Cardiac fibroblast (primary cell): ENCODE measurements around the gene PAPSS2.
"Not testable (repeated sequence)": the region's sequence is repeated elsewhere in the genome, so short reads cannot be mapped to it uniquely, and the experiment has no call there.

ENCODE experiments used
- DNase-seq, 2 donors: peaks; one replicate each; pipeline versions ENCODE4 v3.0.0 to v3.0.0-alpha.2; 2010; ENCODE audit warnings: low read depth in 2 of 2
- H3K4me3 ChIP-seq, 2 donors: replicated peaks in 1 of 2; 1 replicate in 1 of 2; 2 replicates in 1 of 2; pipeline ENCODE4 v1.5.1; 2011; ENCODE audit warnings: low read depth in 2 of 2, low read length in 2 of 2, mild to moderate bottlenecking in 2 of 2, moderate library complexity in 1 of 2
- CTCF ChIP-seq: IDR thresholded peaks from one replicate; pipeline ENCODE4 v1.5.1; 2011; ENCODE audit warnings: low read depth, mild to moderate bottlenecking, low read length, inconsistent platforms

Gene PAPSS2

GRCh38 chr10:87722716-87723115, 63.0 kb downstream of the PAPSS2 start:
- DNase-seq = no peak
- no peak for TF ChIP-seq CTCF
- no peak overlapping the region for H3K4me3 ChIP-seq

DNA sequence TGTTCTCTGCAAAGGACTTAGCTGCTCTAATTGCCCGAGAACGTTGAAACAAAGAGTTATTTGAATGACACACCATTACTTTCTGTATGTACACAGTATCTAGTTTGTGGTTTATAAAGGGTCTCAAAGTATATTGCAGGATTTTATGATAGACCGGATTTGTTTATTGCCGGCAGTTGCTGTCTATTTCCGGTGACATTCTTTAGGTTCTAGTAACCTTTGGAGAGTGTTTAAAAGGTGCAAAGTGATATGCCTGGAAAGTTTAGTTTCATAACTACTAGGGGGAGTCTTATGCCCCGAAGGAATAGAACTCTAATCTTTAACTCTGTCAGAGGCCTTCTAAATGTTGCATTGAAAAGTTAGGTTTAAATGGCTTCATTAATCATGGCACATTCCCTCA, 63.8 kb downstream of the PAPSS2 start:
- no peak for TF ChIP-seq CTCF
- DNase-seq = no peak
- H3K4me3 ChIP-seq = no peak overlapping the region

DNA sequence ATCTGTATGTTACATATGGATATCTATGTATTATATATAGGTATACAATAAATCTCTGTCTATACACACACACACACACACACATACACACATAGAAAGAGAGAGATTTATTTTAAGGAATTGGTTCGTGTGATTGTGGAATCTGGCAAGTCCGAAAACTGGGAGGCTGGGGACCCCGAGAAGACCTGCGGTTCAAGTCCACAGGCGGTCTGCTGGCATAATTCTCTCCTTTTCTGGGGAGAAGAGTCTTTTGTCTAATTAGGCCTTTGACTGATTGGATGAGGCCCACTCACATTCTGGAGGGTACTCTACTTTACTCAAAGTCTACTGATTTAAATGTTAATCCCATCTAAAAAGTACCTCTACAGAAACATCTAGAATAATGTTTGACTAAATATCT, 65.1 kb downstream of the PAPSS2 start:
- DNase-seq = no peak
- TF ChIP-seq CTCF = no peak

DNA sequence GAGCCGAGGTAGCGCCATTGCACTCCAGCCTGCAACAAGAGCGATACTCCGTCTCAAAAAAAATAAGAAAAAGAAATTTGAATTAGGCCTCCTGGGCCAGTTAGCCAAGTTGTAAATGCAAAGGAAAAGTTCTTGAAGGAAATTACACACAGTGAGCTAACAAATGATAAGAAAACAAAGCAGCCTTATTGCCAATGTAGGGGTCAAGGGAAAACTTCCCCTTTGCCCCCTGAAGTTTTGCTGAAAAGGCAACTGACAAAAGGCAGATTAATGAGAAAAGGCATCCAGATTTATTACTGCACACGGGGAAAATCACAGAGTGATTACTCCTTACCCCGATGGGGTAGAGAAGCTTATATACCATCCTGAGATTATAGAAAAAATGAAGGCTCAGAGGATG, 70.3 kb downstream of the PAPSS2 start:
- H3K4me3 ChIP-seq = no peak overlapping the region
- TF ChIP-seq CTCF = no peak
- DNase-seq = no peak

More for the DNA sequence above, 65.1 kb downstream of the PAPSS2 start:
- no peak overlapping the region for H3K4me3 ChIP-seq

GRCh38 chr10:87733081-87733480, 73.4 kb downstream of the PAPSS2 start:
- TF ChIP-seq CTCF = no peak

DNA sequence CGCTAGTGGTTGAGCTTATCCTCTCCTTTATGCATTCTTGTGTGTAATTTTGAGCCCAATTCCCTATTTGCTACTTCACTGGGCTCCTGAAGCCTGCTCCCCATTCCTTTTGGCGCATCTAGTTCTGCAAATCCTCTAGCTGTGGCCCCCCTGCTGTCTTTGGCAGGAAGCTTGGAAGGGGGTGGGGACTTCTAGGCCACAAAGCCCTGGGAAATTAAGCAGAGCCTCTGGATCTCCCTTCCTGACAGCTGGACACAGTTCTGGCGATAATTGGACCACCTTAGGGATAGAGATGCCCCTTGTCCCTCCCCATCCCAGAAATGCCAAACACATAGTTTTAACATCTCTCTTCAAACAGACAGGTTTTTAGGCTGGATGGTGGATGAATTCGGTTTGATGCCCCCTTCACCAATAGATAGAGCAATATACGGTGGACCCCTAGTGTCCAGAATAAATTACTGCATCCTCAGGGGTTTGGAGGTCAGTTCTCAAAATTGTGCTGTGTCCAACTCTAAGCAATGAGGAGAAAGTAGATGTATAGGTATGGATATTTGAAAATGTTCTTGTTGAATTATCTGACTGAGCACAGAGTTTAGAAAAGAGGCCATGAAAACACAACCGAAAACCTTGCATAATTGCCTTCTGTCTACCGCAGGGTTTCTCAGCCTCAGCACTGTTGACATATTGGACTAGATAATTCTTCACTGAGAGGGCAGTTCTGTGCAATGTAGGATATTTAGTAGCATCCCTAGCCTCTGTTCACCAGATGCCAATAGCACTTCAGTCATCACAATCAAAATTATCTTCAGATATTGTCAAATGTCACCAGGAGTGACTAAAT, 75.5 kb downstream of the PAPSS2 start:
- no peak overlapping the region for H3K4me3 ChIP-seq
- peak; percentile 64 to 75 for DNase-seq
- TF ChIP-seq CTCF = peak; percentile 69

More at GRCh38 chr10:87733081-87733480, 73.4 kb downstream of the PAPSS2 start:
- H3K4me3 ChIP-seq = no peak overlapping the region
- peak in 1 of 2 donors; percentile 33 for DNase-seq

GRCh38 chr10:87738253-87738652, 78.6 kb downstream of the PAPSS2 start:
- DNase-seq, H3K4me3 ChIP-seq: not testable (repeated sequence)
